HG03095 (cell line): ENCODE measurements around the gene RNU1-2.
"Not testable (repeated sequence)": the region's sequence is repeated elsewhere in the genome, so short reads cannot be mapped to it uniquely, and the experiment has no call there.

Experiments used
- ATAC-seq: cut with Tn5 transposase; IDR thresholded peaks from one replicate; pipeline ENCODE4 v1.9.1; 2021; ENCODE audit warnings: moderate library complexity; ENCODE audit not compliant: unreplicated experiment

RNU1-2 gene

GRCh38 chr1:16907870-16908758 is 12.3 kb downstream of the RNU1-2 start:
- ATAC-seq = no peak

DNA sequence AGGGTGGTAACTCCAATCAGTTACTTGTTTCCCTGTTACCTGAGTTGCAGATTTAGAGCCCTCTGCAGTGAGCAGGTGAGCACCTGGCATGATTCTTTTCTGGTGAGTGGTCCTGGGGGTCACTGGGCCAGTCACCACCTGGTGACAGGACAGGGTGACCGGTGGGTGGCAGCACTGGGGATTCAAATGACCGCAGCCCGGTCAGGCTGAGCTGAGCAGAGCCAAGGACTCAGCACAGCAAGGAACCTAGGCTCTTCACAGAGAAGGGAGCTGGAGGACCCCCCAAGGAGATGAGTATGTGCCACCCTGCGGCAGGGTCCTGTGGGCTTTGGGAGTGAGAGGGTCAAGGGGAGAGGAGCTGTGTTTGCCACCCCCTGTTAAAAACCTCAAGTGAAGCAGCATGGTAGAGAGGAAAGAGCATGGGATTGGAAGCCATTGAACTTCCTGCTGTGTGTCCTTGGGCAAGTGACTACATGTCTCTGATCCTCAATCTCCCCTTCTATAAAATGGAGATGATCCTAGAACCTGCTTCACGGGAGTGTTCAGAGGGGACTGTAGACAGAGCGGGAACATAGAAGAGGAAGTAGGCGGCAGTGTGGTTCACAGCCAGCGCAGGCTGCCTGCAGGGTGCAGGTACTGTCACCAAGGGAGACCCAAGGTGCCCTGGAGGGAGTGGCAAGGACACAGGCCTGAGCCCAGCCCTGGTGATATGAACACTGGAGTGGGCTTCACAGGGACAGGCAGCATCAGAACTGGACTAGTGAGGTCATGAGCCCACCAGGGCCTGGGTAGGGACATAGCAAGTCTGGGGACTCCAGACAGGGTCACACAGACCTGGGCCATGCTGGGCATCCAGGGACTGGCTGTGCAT is 16.3 kb downstream of the RNU1-2 start:
- not testable (repeated sequence) for ATAC-seq

- not testable (repeated sequence) for ATAC-seq
These were observed 17.0 kb downstream of the RNU1-2 start for GRCh38 chr1:16912742-16913141.

- no peak for ATAC-seq
These were observed 17.5 kb downstream of the RNU1-2 start for GRCh38 chr1:16913181-16913832.

DNA sequence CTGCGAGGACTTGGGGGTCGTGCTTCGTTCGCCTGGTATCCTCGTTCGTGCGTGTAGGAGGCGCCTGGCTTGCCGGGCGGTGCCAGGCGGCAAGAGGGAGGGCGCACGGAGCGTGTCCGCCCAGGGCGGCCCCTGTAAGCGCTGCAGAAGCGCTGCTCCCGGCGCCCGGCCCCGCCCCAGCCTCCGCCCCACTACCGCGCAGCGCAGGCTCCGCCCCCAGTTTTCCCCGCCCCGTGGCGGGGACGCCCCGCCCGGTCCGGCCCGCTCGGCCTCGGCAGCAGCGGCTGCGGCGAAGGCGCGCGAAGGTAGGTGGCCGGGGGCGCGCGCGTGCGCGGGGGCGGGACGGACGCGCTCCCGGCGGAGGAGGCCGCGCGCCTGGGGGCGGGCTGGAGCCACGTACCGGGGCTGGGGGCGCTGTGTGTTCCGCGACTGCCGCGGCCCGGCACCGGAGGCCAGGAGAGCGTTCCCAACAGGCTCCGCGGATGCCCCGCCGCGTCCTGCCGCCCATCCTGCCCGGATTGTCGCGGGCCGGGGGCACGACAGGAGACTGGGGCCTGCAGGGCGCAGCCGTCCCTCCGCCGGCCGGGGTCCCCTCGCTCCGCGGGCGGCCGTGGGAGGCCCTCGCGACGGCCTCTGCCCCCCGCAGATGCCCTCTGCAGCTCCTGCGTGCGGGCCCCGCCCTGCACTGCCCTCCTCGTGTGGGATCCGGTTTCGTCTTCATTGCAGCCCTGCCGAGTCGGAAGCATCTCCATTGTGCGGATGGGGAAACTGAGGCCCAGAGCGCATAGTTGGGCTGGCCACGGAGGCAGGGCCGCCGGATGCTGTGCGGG is 18.3 kb downstream of the RNU1-2 start:
- peak; percentile 79 for ATAC-seq

GRCh38 chr1:16914928-16915626 is 19.3 kb downstream of the RNU1-2 start:
- not testable (repeated sequence) for ATAC-seq

GRCh38 chr1:16915627-16915973 is 19.8 kb downstream of the RNU1-2 start:
- no peak for ATAC-seq

- not testable (repeated sequence) for ATAC-seq
These were observed 20.5 kb downstream of the RNU1-2 start for GRCh38 chr1:16916036-16916880.

- no peak for ATAC-seq
These were observed 22.6 kb downstream of the RNU1-2 start for GRCh38 chr1:16918371-16918770.

GRCh38 chr1:16918936-16919665 is 23.3 kb downstream of the RNU1-2 start:
- not testable (repeated sequence) for ATAC-seq

DNA sequence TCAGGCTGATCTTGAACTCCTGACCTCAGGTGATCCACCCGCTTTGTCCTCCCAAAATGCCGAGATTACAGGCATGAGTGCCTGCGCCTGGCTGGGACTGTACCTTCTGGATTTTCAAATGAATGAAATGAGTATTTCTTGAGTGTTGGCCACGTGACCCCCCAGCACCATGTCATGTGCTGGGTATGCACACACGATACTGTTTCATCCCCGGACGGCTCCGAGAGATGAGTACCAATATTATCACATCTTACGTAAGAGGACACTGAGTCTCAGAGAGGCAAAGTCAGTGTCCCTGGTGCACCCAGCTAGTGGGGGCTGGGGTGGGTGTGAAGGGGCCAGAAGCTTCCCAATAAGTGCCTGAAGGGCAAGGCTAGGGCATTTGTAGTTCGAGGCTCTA is 25.2 kb downstream of the RNU1-2 start:
- ATAC-seq = no peak

DNA sequence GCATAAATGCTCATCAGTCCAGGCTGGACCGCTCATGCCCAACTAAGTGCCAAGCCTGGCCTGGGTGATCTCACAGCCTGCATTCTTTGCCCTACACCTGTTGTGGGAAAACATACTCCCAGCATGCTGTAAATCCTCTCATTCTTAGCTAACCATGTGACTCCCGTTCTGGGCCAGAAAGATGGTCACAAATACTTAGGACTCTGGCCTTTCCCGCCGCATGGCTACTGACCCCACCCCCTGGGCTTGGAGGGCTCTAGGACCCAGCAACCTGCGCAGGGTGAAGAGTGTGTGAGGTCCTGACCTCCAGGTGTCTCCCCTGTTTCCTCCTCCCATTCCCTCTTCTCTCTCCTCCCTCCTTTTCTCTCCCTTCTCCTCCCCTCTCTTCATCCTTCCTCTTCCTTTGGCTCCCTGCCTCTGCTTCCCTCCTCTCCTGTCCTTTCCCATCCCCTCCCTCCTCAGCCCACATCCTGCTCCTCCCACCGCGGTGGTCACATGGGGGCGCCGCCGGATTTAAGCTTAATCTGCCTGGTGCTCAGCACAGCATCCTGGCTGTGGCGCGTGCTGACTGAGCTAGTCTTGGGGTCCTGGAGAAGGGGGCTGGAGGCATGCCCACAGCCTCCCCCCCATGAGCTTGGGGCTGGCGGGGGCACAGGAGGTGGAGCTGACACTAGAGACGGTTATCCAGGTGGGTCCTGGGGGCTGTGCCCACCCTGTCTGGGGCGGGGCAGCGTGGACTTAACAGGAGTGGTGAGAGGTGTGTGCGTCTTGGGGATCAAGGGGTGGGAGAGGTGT is 25.8 kb downstream of the RNU1-2 start, which contains the start of gene CROCC:
Gene CROCC, plus strand, starts transcription at position 541 of the 795 bp plus-strand sequence. Its CDS starts 88 bp downstream, at position 629.
- ATAC-seq = no peak

DNA sequence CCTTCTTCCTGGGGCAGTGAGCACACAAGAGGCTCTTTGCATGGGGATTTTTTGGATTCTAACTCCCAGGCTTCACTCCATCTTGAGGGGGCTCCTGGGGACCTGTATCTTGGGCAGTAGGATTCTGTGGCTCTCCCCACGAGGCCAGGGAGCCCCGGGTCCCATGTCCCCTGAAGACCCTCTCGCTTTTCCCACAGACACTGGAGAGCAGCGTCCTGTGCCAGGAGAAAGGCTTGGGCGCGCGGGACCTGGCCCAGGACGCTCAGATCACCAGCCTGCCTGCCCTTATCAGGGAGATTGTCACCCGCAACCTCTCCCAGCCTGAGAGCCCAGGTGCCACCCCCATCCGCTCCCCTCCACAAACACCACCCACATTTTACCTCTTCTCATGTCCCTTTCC is 26.7 kb downstream of the RNU1-2 start:
- no peak for ATAC-seq

DNA sequence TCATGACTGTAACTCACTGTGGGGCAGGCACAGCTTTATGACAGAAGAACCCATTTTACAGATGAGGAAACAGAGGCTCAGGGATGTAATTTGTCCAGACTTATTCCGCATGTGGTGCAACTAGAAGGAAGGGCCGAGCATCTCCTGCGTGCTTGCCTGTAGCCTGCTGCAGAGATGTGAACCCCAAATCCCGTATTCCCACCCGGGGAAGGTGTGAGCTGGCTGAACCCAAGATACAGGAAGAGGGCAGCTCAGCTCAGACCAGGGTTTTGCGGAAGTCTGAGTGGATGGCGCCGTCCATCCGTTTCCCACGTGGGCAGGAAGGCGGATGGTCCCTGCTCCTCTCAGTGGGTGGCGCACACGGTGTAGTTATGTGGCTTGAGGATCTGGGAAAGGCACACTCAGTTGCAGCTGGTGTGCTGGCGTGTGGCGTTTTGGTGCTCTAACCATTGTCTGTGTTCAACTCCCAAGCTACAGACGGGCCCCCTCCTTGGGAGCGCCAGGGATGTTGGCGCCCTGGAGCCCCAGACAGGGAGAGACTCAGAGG is 27.2 kb downstream of the RNU1-2 start:
- no peak for ATAC-seq

- no peak for ATAC-seq
These were observed 28.6 kb downstream of the RNU1-2 start for GRCh38 chr1:16924216-16924918.

DNA sequence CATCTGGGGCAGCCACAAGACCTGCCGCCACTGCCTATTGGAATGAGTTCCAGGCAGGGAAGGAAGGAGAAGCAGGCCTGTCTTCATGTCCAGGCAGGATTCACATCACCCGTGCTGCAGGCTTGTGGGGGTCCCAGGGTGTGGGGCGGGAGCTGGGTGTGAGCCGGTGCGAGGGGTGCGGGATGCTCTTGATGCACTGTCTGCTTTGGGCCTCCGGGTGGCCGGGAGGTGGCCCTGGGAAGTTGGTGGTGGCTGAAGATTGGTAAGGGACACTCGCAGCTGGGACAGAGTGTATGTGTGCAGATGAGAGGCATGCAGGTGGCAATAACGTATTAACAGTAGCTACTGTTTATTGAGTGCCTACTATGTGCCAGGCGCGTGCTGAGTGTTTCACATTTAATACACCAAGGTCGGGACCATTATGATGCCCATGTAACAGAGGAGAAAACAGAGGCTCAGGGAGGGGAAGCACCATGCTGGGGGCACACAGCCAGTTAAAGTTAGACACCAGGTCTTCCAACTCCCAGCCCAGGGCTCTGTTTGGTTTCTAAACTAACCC is 29.2 kb downstream of the RNU1-2 start:
- ATAC-seq = no peak
